Posterior vena cava (tissue), 2 donors: ENCODE results near the gene HMSD. TPM values are rescaled to one million over a fixed set of nuclear protein-coding genes. Genes with fewer than 3 reads are reported as not detected.

Experiments
- DNase-seq: peaks from one replicate; pipeline ENCODE4 v3.0.0-alpha.2; 2020; ENCODE audit warnings: low spot score
- intact Hi-C, 2 donors: fragments of 100-400 bp; cut with DNase I; formaldehyde crosslinking; loops; one replicate each; pipeline versions ENCODE4 v1.14.1 to v1.14.2; 2022 to 2023
- total RNA-seq, 2 donors: library from RNA; stranded (reverse); fragmentation: NEBNext Ultra II Directional; extraction: Animal tissue kit (Norgen Biotek cat#: 25700); gene quantifications; one replicate each; pipeline ENCODE4 v1.2.1, GENCODE V29; 2021
- donor health status: DM: yes; HTN: yes; CAD: no.
- donor health status: DM: yes; HTN: yes; CAD: no.

HMSD gene
- total RNA-seq, 2 donors from 2014 or later, result not detected

DNA sequence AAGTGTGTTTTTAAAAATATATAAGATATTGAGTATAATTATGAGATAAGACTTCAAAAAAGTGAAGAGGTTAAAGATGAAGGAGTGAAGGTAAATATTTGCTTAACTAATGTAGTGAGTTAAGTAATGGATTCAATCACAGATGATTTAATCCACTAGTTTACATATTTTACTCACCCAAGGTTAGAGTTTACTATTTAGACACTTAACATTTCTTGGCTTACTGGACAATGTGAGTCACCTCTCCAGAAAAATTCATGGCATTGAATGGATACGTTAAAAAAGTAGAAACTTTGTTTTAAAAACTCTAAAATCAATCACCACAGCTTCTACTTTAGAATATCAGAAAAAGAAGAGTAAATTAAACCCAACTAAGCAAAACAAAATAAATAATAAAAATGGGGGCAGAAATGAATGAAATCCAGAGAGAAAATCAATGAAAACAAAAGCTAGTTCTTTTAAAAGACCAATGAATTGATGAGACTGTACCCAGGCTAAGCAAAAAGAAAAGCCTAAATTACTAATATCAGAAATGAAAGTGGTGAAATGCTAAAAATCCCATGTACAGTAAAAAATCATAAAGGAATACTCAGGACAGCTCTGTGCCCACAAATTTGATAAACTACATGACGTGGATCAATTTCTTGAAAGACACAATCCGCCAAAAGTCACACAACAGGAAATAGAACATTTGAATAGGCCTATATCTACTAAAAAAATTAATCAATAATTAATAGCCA, 1.9 kb upstream of the HMSD start:
- intact Hi-C loops, result no loop called here
- DNase-seq, result no peak

DNA sequence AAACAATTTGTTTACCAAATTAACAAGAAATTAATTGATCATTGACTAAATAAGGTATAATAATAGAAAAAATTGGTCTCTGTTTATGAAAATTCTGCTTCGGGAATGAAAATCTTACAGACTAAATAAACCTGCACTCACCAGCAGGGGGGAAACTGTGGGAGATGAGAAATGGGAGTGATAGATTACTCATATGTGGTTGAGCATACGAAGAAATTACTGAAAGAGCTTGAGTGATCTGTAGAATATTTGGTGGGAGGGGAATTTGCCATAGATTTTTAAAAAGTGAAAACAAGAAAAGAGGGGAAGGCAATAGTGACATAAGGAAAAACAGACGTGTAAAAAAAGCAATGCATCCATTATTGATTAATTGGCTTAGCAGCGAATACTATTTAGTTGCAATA, 2.2 kb downstream of the HMSD start:
- intact Hi-C loops, result no loop called here
- no peak for DNase-seq

DNA sequence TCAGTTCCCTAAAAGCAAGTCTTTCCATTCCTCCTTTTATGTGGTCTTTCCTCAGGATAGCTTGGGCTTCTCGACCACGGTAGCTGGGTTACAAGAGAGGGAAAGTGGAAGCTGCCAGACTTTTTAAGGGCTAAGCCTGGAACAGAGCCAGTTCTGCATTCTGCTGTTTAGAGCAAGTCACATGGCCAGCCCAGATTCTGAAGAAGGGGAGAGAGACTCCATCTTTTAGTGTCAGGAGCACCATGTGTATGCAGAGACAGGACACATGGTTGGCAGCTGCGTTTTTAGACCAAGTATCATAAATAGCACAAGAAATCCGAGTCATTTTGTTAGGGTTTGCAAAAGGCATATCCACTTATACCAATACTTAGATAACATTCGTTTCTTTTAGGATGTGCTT, 4.7 kb downstream of the HMSD start:
- DNase-seq, result no peak
- intact Hi-C loops, result no loop called here

DNA sequence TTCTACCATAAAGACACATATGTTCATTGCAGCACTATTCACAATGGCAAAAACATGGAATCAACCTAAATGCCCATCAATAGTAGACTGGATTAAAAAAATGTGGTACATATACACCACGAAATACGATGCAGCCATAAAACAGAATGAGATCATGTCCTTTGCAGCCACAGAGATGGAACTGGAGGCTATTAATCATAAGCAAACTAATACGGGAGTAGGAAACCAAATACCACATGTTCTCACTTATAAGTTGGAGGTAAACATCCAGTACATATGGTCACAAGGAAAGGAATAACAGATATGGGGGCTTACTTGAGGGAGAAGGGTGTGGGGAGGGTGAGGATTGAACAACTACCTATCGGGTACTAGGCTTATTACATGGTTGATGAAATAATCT, 7.7 kb downstream of the HMSD start:
- intact Hi-C loops, result no loop called here
- DNase-seq, result no peak

DNA sequence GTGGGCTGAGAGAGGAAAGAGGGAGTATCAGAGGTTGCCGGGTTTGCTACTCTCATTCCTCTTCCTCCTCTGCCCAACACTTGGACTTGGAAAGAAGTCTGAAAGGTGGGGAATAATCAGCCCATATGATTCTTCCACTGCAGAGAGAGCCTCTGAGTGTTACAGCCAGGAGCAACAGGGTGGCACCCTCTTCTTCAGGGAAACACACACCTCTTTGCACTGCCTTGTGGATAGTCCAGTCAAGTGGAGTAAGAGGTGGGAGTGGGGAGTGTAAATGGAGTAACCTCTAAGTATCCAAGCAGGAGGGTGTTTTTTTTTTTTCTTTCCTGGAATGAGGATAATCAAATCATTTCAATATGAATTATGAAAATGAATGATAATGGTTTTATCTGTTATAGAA, 11.8 kb downstream of the HMSD start:
- intact Hi-C loops, result no loop called here
- DNase-seq, result no peak

DNA sequence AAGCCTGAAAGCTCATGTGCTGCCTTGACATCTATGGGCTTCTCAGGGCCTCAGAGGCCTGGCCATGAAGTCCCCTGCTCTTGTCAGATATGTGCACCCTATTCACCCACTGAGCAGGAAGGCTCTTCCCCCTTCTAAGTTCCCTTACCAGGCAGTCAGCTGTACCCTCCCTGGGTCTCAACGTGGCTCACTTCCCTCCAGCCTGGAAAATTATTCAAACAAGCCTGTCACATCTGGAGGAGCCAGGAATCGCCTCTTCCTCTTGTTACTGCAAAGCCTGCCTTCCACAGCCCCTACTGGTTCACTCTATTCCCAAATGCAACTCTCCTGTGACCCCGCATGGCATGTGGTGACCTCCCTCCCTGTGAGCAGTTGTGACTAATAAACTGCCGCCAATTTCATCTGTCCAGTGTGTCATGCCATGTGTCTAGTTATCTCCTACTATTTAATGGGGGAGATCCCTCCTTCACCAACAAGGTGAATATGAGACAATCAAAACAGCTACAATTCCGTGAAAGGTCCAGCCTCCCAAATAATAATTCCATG, 12.4 kb downstream of the HMSD start:
- intact Hi-C loops, result no loop called here
- DNase-seq, result no peak

DNA sequence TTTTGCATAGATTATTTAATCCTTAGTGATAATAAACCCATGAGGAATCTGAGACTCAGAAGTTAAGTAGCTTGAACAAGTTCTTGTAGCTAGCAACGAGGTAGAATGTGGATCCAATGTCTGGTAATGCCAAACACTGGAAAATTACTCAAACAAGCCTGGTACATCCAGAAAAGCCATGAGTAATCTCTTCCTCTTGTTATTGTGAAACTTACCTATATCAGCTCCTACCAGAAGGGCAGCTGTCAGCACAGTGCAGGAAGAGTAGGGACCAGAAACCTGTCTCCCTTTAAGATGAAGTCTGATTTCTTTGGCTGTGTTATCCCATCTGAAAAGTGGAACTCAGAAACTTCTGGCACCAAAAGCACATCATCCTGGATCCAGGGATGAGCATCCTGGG, 13.0 kb downstream of the HMSD start:
- no peak for DNase-seq
- intact Hi-C loops, result no loop called here

DNA sequence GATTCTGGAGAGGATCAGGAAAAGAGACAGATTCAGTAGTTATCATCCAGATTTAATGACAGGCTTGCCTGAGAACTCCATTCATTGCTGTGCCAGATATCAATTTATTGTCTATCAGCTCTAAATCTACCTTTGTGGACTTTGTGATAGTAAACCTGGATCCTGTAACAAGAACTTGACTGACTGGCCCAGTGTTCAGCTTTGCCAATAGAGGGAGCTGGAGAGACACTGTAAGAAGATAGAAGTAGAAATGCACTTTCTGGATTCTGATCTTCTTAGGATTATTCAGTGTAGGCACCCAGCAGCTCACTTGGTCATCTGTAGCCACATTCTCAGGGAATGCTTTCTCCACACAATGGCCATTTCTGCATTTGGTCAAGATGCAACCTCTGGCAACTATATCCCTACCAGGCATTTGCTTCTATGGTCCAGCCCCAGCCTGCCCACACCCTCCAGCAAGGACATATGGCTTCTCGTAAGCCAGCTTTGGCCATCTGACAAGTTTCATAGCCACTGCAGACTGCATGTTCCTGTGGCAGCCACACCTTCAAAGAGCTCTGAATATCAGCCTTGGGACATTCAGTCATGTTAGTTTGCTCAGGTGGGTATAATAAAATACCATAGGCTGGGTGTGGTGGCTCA, 14.6 kb downstream of the HMSD start:
- intact Hi-C loops, result no loop called here
- no peak for DNase-seq

DNA sequence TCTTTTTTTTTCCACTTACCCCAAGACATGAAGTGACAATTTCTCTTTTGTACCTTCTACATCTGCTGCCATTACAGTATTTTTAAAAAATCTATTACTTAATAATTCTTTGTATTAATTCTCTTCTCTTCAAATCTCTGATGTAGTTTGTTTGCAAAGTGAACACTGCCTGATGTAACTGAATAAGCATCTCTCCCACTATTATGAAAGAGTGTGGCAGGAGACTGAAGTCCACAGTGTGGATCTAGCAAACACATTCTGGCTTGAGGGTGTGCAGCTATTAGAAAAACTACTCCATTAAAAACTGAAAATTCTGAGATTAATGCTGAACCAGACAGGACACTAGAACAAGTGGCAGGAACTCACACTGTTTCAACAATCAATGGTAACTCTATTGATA, 15.8 kb downstream of the HMSD start:
- no peak for DNase-seq
- intact Hi-C loops, result no loop called here

DNA sequence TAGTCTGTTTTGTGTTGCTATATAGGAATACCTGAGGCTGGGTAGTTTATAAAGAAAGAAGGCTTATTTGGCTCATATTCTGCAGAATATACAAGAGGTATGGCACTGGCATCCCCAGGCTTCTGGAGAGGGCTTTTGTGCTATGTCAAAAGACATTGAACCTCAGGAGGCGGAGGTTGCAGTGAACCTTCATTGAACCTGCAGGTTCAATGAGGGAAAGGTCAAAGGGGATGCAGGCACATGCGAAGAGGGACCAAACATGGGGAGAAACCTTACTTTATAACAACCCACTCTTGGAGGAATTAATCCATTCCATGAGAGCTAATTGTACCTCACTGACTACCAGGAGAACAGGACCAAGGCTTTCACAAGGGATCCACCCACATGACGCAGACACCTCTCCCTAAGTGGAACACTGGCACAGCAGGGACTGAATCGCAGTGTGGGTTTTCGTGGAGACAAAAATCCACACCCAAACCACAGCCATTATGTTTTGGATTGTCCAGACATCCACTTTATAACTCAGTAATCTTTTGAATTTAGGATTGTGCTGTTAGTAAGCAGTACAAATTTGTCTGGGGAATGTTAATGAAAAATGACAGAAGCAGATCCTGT, 16.7 kb downstream of the HMSD start:
- DNase-seq, result no peak
- intact Hi-C loops, result no loop called here

DNA sequence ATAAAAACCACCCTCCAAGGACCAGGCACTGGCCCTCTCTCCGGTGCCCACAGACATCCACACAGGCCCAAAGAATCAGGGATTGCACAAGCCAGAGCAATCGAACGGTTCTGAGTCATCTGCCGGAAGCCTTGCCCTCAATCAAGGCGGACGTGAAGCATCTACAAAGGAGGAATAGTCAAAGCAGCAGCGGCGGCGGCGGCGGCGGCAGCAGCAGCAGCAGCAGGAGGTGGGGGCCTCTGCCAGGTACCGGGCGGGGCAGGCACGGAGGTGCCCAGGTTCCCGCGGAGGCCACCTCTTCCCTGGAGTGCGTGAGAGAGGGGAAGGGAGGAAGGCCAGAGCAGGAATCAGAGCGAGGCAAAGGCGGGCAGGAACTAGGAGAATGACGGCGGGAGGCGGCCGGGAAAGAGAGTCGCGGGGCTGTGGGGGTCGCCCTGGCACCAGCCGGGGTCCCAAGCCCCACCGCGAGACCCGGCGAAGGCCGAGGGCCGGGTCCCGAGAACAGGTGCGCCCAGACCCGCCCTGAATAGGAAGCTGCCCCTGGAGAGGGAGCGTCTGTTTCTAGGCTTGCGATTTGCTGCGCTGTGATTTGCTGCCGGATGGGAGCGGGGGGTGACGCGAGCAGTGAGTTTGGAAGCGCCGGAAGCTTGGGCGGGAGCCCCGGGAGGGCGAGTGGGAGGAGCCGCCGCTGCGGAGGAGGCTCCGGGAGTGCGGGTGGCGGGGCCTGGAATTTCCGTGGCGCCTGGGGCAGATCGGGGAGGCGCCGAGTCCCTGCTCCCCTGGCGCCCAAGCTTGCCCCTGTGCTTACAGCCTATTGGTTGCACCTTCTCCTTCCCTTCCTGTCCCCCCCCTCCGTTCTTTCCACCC, 21.1 kb downstream of the HMSD start, which contains the start of gene SERPINB8:
SERPINB8 (plus strand) TSS at position 140 of the 867 bp plus-strand sequence. CDS start 8,228 bp downstream, outside the sequence.
- intact Hi-C loops, result no loop called here

DNA sequence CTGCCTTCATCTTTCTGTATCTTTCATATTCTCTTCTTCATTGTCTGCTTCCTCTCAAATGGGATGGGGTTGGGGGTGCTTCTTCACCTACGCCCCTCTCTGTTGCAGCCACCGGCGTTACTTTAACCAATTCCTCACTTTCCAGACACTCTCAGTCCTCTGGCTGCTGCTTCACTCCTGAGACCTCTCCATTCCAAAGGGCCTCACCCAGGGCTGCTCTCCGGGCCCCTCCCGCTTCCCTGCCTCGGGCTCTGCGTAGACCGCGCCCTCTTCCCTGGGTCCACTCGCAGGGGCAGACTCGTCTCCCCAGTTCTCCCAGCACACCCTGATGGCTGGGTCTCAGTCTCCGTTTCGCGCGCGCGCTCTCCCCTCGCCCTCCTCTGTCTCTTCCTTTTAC, 21.7 kb downstream of the HMSD start:
- DNase-seq, result no peak
- intact Hi-C loops, result no loop called here

More for the DNA sequence above, 21.1 kb downstream of the HMSD start, which contains the start of gene SERPINB8:
- DNase-seq, result peak; percentile 98

DNA sequence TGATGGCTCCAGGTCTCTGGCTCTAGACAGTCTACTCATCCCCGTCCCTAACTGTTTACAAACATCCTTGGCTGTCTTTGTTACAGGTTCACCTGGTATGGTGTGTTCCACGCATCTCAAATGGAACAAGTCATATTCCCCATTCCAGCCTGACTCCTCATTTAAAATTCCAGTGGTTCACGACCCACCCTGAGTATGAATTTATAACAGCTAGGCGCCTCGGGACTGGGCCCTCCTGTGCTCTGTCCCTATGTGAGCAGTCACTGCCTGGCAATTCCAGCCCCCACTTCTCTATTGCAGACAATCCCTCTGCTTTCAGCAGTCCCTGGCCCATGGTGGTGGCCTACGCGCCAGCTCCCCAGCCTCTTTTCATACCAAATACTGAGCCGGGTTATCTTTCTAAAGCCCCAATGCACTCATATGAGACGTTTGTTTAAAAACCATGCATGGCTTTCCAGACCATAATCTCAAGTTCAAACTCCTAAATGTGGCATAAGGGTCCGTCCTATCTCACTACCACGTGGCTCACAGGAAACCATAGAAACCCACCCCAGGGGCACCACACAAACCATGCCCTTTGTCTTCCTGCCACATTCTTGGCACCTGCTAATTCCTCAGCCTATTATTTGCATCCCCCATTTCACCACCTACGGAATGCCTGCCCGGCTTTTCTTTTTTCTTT, 22.4 kb downstream of the HMSD start:
- intact Hi-C loops, result no loop called here
- no peak for DNase-seq

DNA sequence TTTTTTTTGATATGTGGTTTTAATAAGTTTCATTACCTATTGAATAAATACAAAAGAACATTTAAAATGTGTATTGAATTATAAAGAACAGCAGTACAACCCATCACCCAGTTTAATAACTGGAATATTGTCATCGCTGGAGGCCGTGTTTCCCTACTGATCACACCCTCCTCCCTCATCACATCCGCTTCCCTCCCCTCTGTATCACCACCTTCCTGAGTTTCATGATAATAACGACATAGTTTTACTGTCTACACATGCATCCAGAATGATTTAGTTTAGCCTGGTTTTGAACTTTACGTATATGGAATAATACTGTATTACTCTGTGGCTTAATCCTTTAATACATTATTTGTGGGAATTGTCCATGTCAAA, 22.9 kb downstream of the HMSD start:
- intact Hi-C loops, result no loop called here

DNA sequence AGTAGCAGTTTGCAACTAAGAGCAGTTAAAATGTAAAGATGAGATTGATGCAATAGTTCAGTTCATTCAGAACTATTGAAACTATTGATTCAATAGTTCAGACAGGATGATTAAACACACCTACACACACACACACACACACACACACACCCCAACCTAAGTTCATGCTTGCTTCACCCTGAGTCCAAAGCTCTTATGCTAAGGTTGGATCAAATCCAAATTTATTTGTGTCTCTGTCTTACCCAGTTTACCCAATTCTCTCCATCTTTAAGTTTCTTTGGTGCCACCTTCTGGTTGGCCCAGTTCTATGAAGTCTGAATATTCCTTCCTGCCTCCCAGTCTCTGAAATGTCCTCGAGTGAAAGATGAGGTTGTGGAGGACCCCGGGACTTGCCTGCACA, 25.9 kb downstream of the HMSD start:
- DNase-seq, result no peak
- intact Hi-C loops, result no loop called here

More for the DNA sequence above, 22.9 kb downstream of the HMSD start:
- DNase-seq, result no peak

DNA sequence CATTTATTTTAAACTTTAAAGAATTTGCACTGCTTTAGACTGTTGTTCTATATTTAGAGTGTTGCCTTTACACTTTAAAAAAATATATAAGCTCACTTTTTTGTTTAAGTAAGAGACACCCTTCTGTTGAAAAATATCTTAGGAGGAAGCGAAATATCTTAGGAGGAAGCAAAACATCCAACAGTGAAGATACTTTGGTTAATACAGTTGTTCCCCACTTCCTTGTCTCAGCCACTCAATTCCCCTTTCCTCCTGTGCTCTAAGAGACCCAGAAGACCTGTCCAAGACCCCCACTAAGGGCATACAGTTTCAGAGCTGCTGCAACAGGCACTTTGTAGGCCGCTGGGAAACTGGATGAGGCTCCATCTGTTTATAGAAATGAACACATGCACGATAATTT, 26.5 kb downstream of the HMSD start:
- DNase-seq, result no peak
- intact Hi-C loops, result no loop called here

DNA sequence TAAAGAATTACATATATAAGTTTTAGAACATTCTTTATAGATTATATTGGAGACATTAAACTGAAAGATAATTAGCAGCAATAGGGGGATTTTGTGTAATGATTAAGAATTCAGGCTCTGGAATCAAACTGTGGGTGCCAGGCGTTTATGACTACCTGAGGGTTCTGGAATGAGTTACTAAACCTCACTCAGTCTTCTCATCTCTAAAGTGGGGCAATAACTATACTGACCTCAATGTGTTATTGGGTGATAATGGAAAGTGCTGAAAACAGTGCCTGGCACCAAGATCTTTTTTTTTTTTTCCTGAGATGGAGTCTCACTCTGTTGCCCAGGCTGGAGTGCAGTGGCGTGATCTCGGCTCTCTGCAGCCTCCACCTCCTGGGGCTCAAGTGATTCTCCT, 27.9 kb downstream of the HMSD start:
- DNase-seq, result no peak
- intact Hi-C loops, result no loop called here

DNA sequence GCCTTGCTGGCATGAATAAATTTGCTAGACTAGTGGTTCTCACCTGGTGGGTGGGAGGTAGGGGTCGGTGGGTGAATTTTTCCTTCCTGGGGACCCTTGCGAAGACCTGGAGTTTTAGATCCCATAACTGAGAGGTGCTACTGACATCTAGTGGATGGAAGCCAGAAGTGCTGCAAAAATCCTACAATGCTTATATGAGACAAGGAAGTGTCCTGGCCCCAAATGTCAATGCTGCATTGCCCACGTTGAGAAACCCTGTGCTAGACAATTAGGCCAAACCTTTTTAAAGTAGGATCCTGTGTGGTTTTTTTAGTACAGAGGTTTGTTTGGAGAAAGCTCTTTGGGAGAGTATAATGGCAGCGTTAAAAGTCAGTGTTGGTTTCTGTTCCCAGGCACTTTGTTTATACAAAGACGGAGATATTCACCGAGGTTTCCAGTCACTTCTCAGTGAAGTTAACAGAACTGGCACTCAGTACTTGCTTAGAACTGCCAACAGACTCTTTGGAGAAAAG, 30.4 kb downstream of the HMSD start:
- intact Hi-C loops, result no loop called here
- no peak for DNase-seq

DNA sequence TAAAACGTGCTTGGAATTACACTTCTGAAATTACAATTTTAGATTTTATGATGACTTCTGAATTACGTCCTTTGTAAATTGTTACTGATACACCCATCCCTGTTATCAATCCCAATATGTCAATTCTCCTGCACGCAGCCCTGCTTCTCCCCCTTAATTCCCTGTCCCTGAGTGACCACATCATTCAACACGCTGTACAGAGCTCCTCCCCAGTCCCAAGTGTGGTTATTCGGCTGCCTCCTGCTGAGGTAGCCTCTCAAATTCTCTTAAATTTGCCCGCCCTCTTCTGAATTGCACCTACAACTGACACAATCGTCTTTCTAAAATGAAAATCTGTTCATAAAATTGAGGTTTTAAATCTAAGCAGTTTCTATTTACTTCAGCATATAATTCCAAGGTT, 30.9 kb downstream of the HMSD start:
- intact Hi-C loops, result no loop called here
- DNase-seq, result no peak
